Left forelimb (tissue), 1 donor: Measurements from ENCODE around the gene UBE2Q1.

Experiments
- DNase-seq: peaks from one replicate; pipeline ENCODE4 v3.0.0-alpha.2; 2018; ENCODE audit warnings: low spot score

Gene UBE2Q1

GRCh38 chr1:154502744-154503115 lies 55.7 kb downstream of the UBE2Q1 start:
- DNase-seq: no peak

GRCh38 chr1:154502066-154502743 lies 56.3 kb downstream of the UBE2Q1 start, which contains the start of the genes SHE and TDRD10:
TSS of gene SHE (minus strand) at chr1:154502412. CDS start at chr1:154502026, 386 bp downstream.
TSS of gene TDRD10 (plus strand) at chr1:154502219. CDS start at chr1:154506904, 4,685 bp downstream.
- DNase-seq: peak; percentile 66

GRCh38 chr1:154501423-154502065 lies 56.9 kb downstream of the UBE2Q1 start:
- no peak for DNase-seq

- DNase-seq: no peak
Observed at GRCh38 chr1:154500533-154500932, 57.9 kb downstream of the UBE2Q1 start.

- no peak for DNase-seq
Observed at GRCh38 chr1:154499446-154499845, 59.0 kb downstream of the UBE2Q1 start.
